Bronchial smooth muscle cell (primary cell): ENCODE measurements around the gene CEACAM3. TPM values are rescaled to one million over a fixed set of nuclear protein-coding genes. Genes with fewer than 3 reads are reported as not detected.

Experiments used
- total RNA-seq: library from RNA; depleted of rRNA; stranded (reverse); fragments of >200 nt; gene quantifications from 2 replicates; pipeline ENCODE4 v1.2.1, GENCODE V29; 2014

The CEACAM3 gene
- total RNA-seq, result not detected in 2 replicates

DNA sequence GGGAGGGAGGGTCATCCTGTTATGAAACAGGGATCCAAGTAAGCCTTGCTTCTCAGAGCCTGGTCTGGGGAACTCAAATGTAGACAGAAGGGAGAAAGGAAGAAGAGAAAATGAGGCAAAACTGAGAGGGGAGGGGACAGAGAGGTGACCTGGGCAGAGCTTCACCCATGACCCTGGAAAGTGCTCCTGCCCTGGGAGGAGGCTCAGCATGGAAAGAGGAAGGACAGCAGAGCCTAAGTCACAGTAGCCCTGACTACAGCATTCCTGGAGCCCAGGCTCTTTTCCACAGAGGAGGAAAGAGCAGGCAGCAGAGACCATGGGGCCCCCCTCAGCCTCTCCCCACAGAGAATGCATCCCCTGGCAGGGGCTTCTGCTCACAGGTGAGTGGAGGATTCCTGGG lies at the start of gene CEACAM3:
Gene CEACAM3, plus strand, starts transcription at position 226 of the 400 bp plus-strand sequence. Its CDS starts 91 bp downstream, at position 317.

DNA sequence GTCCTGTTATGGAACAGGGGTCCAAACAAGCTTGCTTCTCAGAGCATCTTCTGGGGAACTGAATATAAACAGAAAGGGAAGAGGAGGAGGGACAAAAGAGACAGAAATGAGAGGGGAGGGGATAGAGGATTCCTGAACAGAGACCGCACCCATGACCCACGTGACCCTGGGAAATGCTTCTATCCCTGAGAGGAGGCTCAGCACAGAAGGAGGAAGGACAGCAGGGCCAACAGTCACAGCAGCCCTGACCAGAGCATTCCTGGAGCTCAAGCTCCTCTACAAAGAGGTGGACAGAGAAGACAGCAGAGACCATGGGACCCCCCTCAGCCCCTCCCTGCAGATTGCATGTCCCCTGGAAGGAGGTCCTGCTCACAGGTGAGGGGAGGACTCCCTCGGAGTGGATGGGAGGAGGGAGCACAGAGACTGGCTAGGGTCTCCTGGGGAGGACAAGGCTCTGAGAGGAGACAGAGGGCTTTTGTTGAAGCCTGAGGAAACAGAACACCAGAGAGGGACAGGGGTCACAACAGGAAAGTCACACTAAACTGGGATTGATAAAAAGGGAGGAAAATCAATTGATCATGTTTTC lies 41.0 kb upstream of the CEACAM3 start, which contains the start of gene CEACAM6:
Gene CEACAM6, plus strand, starts transcription at position 203 of the 586 bp plus-strand sequence. Its CDS starts 109 bp downstream, at position 312.

GRCh38 chr19:41844601-41845000 lies 48.2 kb downstream of the CEACAM3 start, which contains the start of gene LYPD4:
Gene LYPD4 (minus strand): TSS chr19:41844683. CDS start chr19:41839285, 5,398 bp downstream.

GRCh38 chr19:41845001-41845050 lies 48.4 kb downstream of the CEACAM3 start, which contains the start of gene DMRTC2:
Gene DMRTC2 (plus strand): TSS chr19:41845042. CDS start chr19:41847429, 2,387 bp downstream.

GRCh38 chr19:41859618-41860418 lies 63.4 kb downstream of the CEACAM3 start, which contains the start of gene RPS19:
Gene RPS19 (plus strand): TSS chr19:41860255. CDS start chr19:41860775, 520 bp downstream.

Other genes with a start within 250 kb of the CEACAM3 start
- not detected in 2 replicates for gene CEACAM21, start 220.4 kb upstream of the CEACAM3 start, total RNA-seq
- not detected in 2 replicates for gene CEACAM4, start 169.5 kb upstream of the CEACAM3 start, total RNA-seq
- not detected in 2 replicates for gene CEACAM7, start 108.3 kb upstream of the CEACAM3 start, total RNA-seq
- gene CEACAM5, start 88.0 kb upstream of the CEACAM3 start, total RNA-seq, result not detected in 2 replicates
- not detected in 2 replicates for gene CEACAM6, start 41.1 kb upstream of the CEACAM3 start, total RNA-seq
- not detected in 2 replicates for gene LYPD4, start 48.1 kb downstream of the CEACAM3 start, total RNA-seq
- not detected in 2 replicates for gene DMRTC2, start 48.5 kb downstream of the CEACAM3 start, total RNA-seq
- 2,260 and 3,929 TPM in 2 replicates for gene RPS19, start 63.7 kb downstream of the CEACAM3 start, total RNA-seq
- not detected in 2 replicates for gene CD79A, start 80.7 kb downstream of the CEACAM3 start, total RNA-seq
- 16.0 and 23.3 TPM in 2 replicates for gene ARHGEF1, start 86.6 kb downstream of the CEACAM3 start, total RNA-seq
- 0.16 TPM in 1 of 2 replicates, not detected in the other for gene ERFL, start 131.9 kb downstream of the CEACAM3 start, total RNA-seq
- 323 and 382 TPM in 2 replicates for gene RABAC1, start 162.7 kb downstream of the CEACAM3 start, total RNA-seq
- gene ATP1A3, start 197.6 kb downstream of the CEACAM3 start, total RNA-seq, result under 0.01 TPM in 1 of 2 replicates, not detected in the other